GM21576 (cell line): Measurements from ENCODE around the gene CSN3.

Experiments used
- ATAC-seq: cut with Tn5 transposase; IDR thresholded peaks from one replicate; pipeline ENCODE4 v1.9.1; 2021; ENCODE audit warnings: mild to moderate bottlenecking, moderate library complexity; ENCODE audit not compliant: unreplicated experiment

Gene CSN3

GRCh38 chr4:70291341-70291740 is 48.9 kb downstream of the CSN3 start:
- ATAC-seq, result no peak

DNA sequence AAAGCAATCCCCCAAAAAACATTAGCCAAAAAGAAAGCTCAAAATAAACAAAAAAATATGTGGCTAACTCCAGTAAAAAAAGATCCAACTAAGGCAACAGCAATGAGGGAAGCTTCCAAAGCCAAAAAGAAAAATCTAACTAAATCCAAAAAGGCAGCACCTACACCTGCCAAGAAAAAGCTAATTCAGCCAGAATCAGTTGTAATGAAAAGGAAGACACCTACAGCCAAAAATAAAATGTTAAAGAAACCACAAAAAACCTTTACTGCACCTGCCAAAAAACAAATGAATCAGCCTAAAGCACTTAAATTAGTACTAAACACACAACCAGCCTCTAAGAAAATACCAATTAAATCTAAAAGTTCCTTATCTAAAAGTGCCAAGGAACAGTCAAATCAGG is 55.2 kb downstream of the CSN3 start:
- no peak for ATAC-seq

GRCh38 chr4:70298051-70298450 is 55.7 kb downstream of the CSN3 start:
- no peak for ATAC-seq

DNA sequence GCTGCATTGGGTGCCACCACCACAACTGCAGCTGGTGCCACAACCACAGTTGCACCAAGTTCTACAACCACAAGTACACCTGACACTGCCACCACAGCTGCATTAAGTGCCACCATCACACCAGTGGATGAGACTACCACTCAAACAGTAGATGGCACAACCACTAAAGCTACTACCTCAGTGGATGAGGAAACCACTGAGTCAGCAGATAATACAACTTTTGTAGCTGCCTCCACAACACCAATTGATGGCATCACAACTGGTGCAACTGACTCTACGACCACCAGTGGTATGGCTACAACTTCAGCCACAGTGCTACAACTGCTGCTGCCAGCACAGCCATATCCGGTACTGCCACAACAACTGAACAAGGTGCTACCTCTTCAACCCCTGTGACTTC is 57.2 kb downstream of the CSN3 start:
- ATAC-seq, result no peak

DNA sequence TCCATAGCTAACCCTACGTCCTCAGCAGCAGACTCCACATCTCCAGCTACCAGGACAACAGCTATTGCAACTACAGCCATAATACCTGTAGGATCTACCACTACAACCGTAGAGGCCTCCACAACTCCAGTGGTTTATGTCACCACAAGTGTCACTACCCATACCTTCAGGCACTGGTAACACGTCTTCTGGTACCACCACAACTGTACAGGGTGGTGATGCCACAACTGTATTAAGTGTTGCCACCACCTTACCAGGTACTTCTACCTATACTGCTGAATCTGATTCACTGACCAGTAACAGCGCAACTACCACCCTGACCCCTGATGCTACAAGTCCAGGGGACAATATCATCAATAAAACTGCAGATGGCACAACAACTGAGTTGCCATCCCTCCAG is 57.8 kb downstream of the CSN3 start:
- no peak for ATAC-seq
